Common myeloid progenitor, CD34-positive (primary cell): Measurements from ENCODE around the gene NIT1.

ENCODE experiments used
- CTCF ChIA-PET: fragments of 350-600 bp; sonication (Branson Sonifier 250); formaldehyde crosslinking; loops from one replicate; lab custom pipeline; 2021; ENCODE audit warnings: antibody characterized with exemption; lab: Charles Lee
- POLR2A ChIA-PET: fragments of 350-600 bp; sonication (Branson Sonifier 250); formaldehyde crosslinking; loops from one replicate; lab custom pipeline; 2021; ENCODE audit warnings: antibody characterized with exemption; lab: Charles Lee
- DNase-seq, 3 donors: peaks; one replicate each; pipeline versions ENCODE4 v3.0.0 to v3.0.0-alpha.2; 2013
- H3K27ac ChIP-seq, 2 experiments: 1 replicate in 1 of 2; 2 replicates in 1 of 2; pipeline ENCODE4 v1.7.0; 2013; ENCODE audit warnings: inconsistent platforms in 2 of 2, low read length in 2 of 2, mild to moderate bottlenecking in 2 of 2, low read depth in 1 of 2, moderate library complexity in 1 of 2; ENCODE audit not compliant: severe bottlenecking in 2 of 2, insufficient read depth in 1 of 2, poor library complexity in 1 of 2
- H3K27me3 ChIP-seq, 5 experiments: replicated peaks in 2 of 5; 1 replicate in 3 of 5; 2 replicates in 2 of 5; pipeline versions ENCODE4 v1.6.1 to v1.7.0; 2013; ENCODE audit warnings: low read length in 4 of 5, mild to moderate bottlenecking in 2 of 5, moderate library complexity in 2 of 5, inconsistent platforms in 1 of 5; ENCODE audit not compliant: insufficient read depth in 5 of 5, control insufficient read depth in 4 of 5
- H3K36me3 ChIP-seq, 4 experiments: 1 replicate in 2 of 4; 2 replicates in 2 of 4; pipeline versions ENCODE4 v1.6.1 to v1.7.0; 2013; ENCODE audit warnings: low read length in 3 of 4, control low read depth in 1 of 4, mild to moderate bottlenecking in 1 of 4; ENCODE audit not compliant: control insufficient read depth in 4 of 4, insufficient read depth in 4 of 4
- H3K4me1 ChIP-seq, 4 experiments: 1 replicate in 3 of 4; 2 replicates in 1 of 4; pipeline versions ENCODE4 v1.6.1 to v1.7.1; 2013; ENCODE audit warnings: low read length in 3 of 4, mild to moderate bottlenecking in 3 of 4, control low read depth in 1 of 4, inconsistent platforms in 1 of 4, moderate library complexity in 1 of 4; ENCODE audit not compliant: control insufficient read depth in 4 of 4, insufficient read depth in 4 of 4; ENCODE audit errors: control extremely low read depth in 1 of 4
- H3K4me3 ChIP-seq, 7 experiments: 1 replicate in 4 of 7; 2 replicates in 3 of 7; pipeline versions ENCODE4 v1.5.1 to v1.7.0; 2013; ENCODE audit warnings: mild to moderate bottlenecking in 7 of 7, low read length in 6 of 7, moderate library complexity in 6 of 7, inconsistent platforms in 2 of 7, low read depth in 2 of 7, control low read depth in 1 of 7; ENCODE audit not compliant: insufficient read depth in 4 of 7, control insufficient read depth in 1 of 7; ENCODE audit errors: extremely low read depth in 1 of 7
- H3K9me3 ChIP-seq, 5 experiments: 1 replicate in 4 of 5; 2 replicates in 1 of 5; pipeline versions ENCODE4 v1.6.1 to v1.7.1; 2013; ENCODE audit warnings: low read length in 4 of 5, mild to moderate bottlenecking in 2 of 5, inconsistent platforms in 1 of 5, low read depth in 1 of 5, moderate library complexity in 1 of 5; ENCODE audit not compliant: control insufficient read depth in 4 of 5, insufficient read depth in 2 of 5; ENCODE audit errors: control extremely low read depth in 1 of 5
- WGBS: methylation state at CpG from one replicate; pipeline ENCODE4 v1.1.5; 2013; ENCODE audit not compliant: insufficient coverage; 5-methylcytosine and 5-hydroxymethylcytosine counted together

Gene NIT1

DNA sequence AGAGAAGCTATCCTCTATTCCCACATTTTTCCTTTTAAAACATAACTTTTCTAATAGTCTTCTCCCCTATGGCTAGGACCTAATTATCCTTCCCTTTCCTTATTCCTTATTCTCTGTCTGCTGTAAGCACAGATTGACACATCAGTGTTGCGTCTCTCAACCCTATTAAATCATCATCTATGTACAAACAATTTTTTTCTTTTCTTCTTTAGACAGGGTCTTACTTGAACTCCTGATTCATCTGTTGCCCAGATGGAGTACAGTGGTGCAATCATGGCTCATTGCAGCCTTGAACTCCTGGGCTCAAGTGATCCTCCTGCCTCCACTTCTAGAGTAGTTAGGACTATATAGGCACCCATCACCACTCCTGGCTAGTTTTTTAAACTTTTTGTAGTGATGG lies 11.5 kb upstream of the NIT1 start:
- ChIA-PET CTCF (interaction anchor here (1.1 to 1.8 kb wide), 4 partner anchors 9 to 34 kb away, joined by 3 to 4 read pairs (median 4); partner anchors contain the start of genes NIT1 and PFDN2), POLR2A (no interaction called here)
- H3K36me3 ChIP-seq = peaks cover 8 to 23% (median 18%) of the 10 kb centered on the region in 4 experiments
- H3K9me3 ChIP-seq = no peaks in the 10 kb centered on the region
- WGBS = 80% methylated on average over 1 of the region's 1 CpG
- no peak overlapping the region for H3K27ac ChIP-seq
- no peaks in the 10 kb centered on the region for H3K27me3 ChIP-seq
- no peak for DNase-seq
- H3K4me3 ChIP-seq = no peak overlapping the region
- H3K4me1 ChIP-seq = peaks cover 4 to 6% (median 6%) of the 10 kb centered on the region in 4 experiments

GRCh38 chr1:161111117-161111516 lies 6.8 kb upstream of the NIT1 start:
- peak overlapping the region in 1 of 7 experiments; percentile 2 for H3K4me3 ChIP-seq
- H3K27me3 ChIP-seq = no peaks in the 10 kb centered on the region
- H3K27ac ChIP-seq = peak overlapping the region; percentile 12 to 27
- H3K36me3 ChIP-seq = peaks cover 0 to 15% (median 7%) of the 10 kb centered on the region in 4 experiments
- H3K4me1 ChIP-seq = peaks cover 31 to 50% (median 38%) of the 10 kb centered on the region in 4 experiments
- ChIA-PET POLR2A (no interaction called here), CTCF (interaction anchor here (1.3 kb wide), 1 partner anchor 10 kb away, joined by 3 read pairs; no protein-coding TSS in a partner anchor)
- no peaks in the 10 kb centered on the region for H3K9me3 ChIP-seq
- 90% methylated on average over 3 of the region's 3 CpGs for WGBS
- no peak for DNase-seq

DNA sequence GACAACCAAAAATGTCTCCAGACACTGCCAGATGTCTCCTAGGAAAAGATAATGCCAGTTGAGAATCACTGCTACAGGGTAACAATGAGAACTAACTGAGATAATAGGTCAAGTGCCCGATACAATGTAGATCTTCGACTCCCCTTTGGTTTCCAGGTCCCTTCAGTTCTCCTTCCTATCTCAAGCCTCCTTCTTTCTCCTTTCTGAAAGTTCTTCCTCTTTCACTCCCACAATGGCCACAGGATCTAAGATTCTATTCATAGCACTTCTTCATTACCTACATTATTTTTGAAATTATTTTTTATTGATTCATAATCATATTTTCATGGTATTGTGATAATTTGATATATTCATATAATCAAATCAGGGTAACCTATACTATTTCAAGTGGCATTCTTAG lies 6.4 kb upstream of the NIT1 start:
- Histone ChIP-seq H3K4me1 (peaks cover 33 to 55% (median 41%) of the 10 kb centered on the region in 4 experiments), H3K27ac (peak overlapping the region; percentile 12 to 27), H3K9me3 (no peaks in the 10 kb centered on the region), H3K27me3 (no peaks in the 10 kb centered on the region), H3K36me3 (peaks cover 0 to 15% (median 5%) of the 10 kb centered on the region in 4 experiments), H3K4me3 (peak overlapping the region in 1 of 7 experiments; percentile 2)
- POLR2A ChIA-PET = interaction anchor here (0.6 to 0.7 kb wide), 2 partner anchors 26 to 41 kb away, joined by 3 read pairs; no protein-coding TSS in a partner anchor
- 9% methylated on average over 2 of the region's 2 CpGs for WGBS
- DNase-seq = peak in 1 of 3 donors; percentile 22
- CTCF ChIA-PET = interaction anchor here (1.0 to 1.6 kb wide), 6 partner anchors 10 to 91 kb away, joined by 3 to 10 read pairs (median 4); partner anchors contain the start of gene F11R

DNA sequence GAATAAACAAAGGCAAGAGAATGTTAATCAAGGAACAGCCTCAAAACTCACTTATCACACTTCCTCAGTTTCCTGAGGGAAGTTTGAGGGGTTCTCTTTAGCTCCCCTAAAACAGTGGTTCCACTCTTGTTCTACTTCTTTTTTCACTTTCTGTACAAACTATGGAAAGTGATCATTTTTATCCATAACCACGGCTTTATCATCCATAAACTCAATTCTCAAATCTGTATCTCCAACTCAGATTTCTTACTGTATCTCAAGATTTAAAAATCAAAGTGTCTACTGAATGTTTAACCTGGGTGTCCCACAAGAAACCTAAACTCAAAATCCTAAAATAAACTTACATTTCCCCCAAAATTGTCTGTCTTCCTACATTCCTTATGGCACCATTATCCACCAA lies 4.0 kb upstream of the NIT1 start:
- Histone ChIP-seq H3K4me3 (peak overlapping the region in 1 of 7 experiments; percentile 30), H3K36me3 (peaks cover 0 to 11% (median 4%) of the 10 kb centered on the region in 4 experiments), H3K27ac (peak overlapping the region; percentile 31 to 55), H3K4me1 (peaks cover 41 to 74% (median 55%) of the 10 kb centered on the region in 4 experiments), H3K9me3 (no peaks in the 10 kb centered on the region), H3K27me3 (no peaks in the 10 kb centered on the region)
- no peak for DNase-seq
- ChIA-PET CTCF (interaction anchor here (0.7 kb wide), 1 partner anchor 27 kb away, joined by 3 read pairs; no protein-coding TSS in a partner anchor), POLR2A (interaction anchor here (1.2 kb wide), 1 partner anchor 18 kb away, joined by 4 read pairs; the partner anchor contains the start of gene DEDD)
- WGBS = no CpG with 5 or more reads among the region's 1 CpG

GRCh38 chr1:161114556-161114955 lies 3.3 kb upstream of the NIT1 start:
- H3K27ac ChIP-seq = peak overlapping the region in 1 of 2 experiments; percentile 55
- H3K9me3 ChIP-seq = no peaks in the 10 kb centered on the region
- CTCF ChIA-PET = interaction anchor here (0.7 kb wide), 1 partner anchor 26 kb away, joined by 3 read pairs; no protein-coding TSS in a partner anchor
- no peaks in the 10 kb centered on the region for H3K27me3 ChIP-seq
- no peak overlapping the region for H3K4me3 ChIP-seq
- no peak for DNase-seq
- H3K36me3 ChIP-seq = peaks cover 0 to 7% (median 4%) of the 10 kb centered on the region in 4 experiments
- no CpG with 5 or more reads among the region's 2 CpGs for WGBS
- POLR2A ChIA-PET = interaction anchor here (1.2 kb wide), 1 partner anchor 18 kb away, joined by 4 read pairs; the partner anchor contains the start of gene DEDD
- H3K4me1 ChIP-seq = peaks cover 46 to 80% (median 61%) of the 10 kb centered on the region in 4 experiments

DNA sequence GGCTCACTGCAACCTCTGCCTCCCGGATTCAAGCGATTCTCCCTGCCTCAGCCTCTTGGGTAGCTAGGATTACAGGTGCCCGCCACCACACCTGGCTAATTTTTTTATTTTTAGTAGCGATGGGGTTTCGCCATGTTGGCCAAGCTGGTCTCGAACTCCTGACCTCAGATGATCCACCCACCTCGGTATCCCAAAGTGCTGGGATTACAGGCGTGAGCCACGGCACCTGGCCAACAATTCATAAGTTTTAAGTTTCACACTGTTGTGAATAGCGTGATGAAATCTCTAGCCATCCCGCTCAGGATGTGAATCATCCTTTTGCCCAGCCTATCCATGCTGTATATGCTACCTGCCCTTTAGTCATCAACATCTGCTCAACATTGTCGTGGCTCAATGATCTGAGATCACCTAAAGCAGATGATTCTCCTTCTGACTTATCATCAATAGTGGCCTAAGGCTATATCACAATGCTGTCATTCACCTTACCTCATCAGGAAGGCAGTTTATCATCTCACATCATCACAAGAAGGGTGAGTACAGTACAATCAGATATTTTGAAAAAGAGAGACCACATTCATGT lies 2.7 kb upstream of the NIT1 start:
- Histone ChIP-seq H3K27ac (peak overlapping the region in 1 of 2 experiments; percentile 55), H3K9me3 (no peaks in the 10 kb centered on the region), H3K4me3 (no peak overlapping the region), H3K4me1 (peaks cover 46 to 84% (median 63%) of the 10 kb centered on the region in 4 experiments), H3K27me3 (no peaks in the 10 kb centered on the region), H3K36me3 (peaks cover under 1 to 10% (median 3%) of the 10 kb centered on the region in 4 experiments)
- peak in 1 of 3 donors; percentile 22 for DNase-seq
- ChIA-PET CTCF (interaction anchor here (1.0 to 2.6 kb wide), 2 partner anchors 16 to 41 kb away, joined by 3 to 7 read pairs; no protein-coding TSS in a partner anchor), POLR2A (interaction anchor here (1.2 kb wide), 1 partner anchor 17 kb away, joined by 4 read pairs; the partner anchor contains the start of gene DEDD)
- WGBS = 95% methylated on average over 12 of the region's 12 CpGs
